Chondrocyte (in vitro differentiated cells): Measurements from ENCODE around the gene SUSD1. TPM values are rescaled to one million over a fixed set of nuclear protein-coding genes. Genes with fewer than 3 reads are reported as not detected.
A peak's percentile ranks its signal among the peaks of the same experiment; 100 is the strongest.

Source experiments
- DNase-seq: peaks from one replicate; pipeline ENCODE4 v3.0.0; 2021; ENCODE audit warnings: mixed read lengths, low spot score
- H3K27ac Mint-ChIP-seq: one replicate; pipeline ENCODE4 v1.8.0; 2021; ENCODE audit warnings: mild to moderate bottlenecking, moderate library complexity, mixed read lengths; ENCODE audit not compliant: unreplicated experiment
- H3K27me3 Mint-ChIP-seq: 2 replicates; pipeline ENCODE4 v1.8.0; 2021; ENCODE audit warnings: low read depth, mixed read lengths
- H3K36me3 Mint-ChIP-seq: 2 replicates; pipeline ENCODE4 v1.8.0; 2021; ENCODE audit warnings: low read depth, mixed read lengths
- H3K4me1 Mint-ChIP-seq: 2 replicates; pipeline ENCODE4 v1.8.0; 2021; ENCODE audit warnings: low read depth, mild to moderate bottlenecking, mixed read lengths
- H3K4me3 Mint-ChIP-seq: one replicate; pipeline ENCODE4 v1.8.0; 2021; ENCODE audit warnings: mild to moderate bottlenecking, moderate library complexity, mixed read lengths; ENCODE audit not compliant: unreplicated experiment
- H3K9me3 Mint-ChIP-seq: 2 replicates; pipeline ENCODE4 v1.8.0; 2021; ENCODE audit warnings: low read depth, mixed read lengths
- total RNA-seq: library from RNA; stranded (reverse); gene quantifications from 3 replicates; pipeline ENCODE4 v1.2.1, GENCODE V29; 2021
- TF ChIP-seq, protein P1 (sequence below): fragments of 200-600 bp; sonication (generic); IDR thresholded peaks from 2 replicates; pipeline ENCODE4 v1.5.0; 2021; ENCODE audit warnings: antibody characterized with exemption, mild to moderate bottlenecking, moderate library complexity

SUSD1 gene
- total RNA-seq, 1 donor from 2014 or later, result 29.6 TPM

DNA sequence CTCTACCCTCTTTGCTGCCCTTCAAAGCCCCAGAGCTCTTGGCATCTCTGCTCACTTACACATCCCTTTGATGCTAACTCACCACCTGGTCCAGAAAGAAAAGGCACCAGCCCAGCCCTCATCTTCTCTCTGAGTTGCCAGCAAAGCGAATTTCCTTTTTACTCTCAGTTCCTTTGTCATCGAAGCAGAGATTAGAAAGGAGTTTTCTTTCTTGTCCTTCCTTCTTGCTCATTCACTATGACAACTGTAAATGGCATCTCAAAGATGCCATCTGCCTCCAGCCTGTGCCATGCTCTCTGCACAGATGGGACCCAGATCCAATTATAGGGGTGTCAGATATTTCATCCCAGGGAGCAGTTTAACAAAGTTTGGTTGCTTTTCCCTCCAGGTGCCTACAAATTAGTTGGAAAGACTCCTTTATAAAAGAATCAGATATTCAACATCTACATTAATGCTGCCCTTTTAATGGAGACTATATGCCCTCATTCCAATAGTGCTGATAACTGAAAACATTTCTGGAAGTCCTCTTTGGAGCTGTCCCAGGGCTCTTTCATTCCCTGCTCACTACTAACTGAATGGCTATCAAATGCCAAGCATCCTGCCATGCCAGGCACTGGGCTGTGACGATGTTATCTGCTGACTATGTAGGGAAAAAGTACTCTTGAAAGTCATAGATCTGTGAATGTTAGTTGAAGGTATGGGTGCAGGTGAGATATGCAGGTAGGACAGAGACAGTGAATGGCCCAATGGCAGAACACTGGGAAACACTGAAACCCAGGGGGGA lies 58.9 kb downstream of the SUSD1 start:
- DNase-seq, result no peak
- Mint-ChIP-seq H3K27ac (no peak overlapping the region), H3K36me3 (peaks cover 12% of the 10 kb centered on the region), H3K4me1 (peaks cover 15% of the 10 kb centered on the region), H3K9me3 (no peaks in the 10 kb centered on the region), H3K27me3 (no peaks in the 10 kb centered on the region), H3K4me3 (no peak overlapping the region)
- TF ChIP-seq, protein P1, sequence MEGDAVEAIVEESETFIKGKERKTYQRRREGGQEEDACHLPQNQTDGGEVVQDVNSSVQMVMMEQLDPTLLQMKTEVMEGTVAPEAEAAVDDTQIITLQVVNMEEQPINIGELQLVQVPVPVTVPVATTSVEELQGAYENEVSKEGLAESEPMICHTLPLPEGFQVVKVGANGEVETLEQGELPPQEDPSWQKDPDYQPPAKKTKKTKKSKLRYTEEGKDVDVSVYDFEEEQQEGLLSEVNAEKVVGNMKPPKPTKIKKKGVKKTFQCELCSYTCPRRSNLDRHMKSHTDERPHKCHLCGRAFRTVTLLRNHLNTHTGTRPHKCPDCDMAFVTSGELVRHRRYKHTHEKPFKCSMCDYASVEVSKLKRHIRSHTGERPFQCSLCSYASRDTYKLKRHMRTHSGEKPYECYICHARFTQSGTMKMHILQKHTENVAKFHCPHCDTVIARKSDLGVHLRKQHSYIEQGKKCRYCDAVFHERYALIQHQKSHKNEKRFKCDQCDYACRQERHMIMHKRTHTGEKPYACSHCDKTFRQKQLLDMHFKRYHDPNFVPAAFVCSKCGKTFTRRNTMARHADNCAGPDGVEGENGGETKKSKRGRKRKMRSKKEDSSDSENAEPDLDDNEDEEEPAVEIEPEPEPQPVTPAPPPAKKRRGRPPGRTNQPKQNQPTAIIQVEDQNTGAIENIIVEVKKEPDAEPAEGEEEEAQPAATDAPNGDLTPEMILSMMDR, result no peak

GRCh38 chr9:112115109-112115508 lies 60.0 kb downstream of the SUSD1 start:
- Mint-ChIP-seq H3K36me3 (peaks cover 10% of the 10 kb centered on the region), H3K4me3 (no peak overlapping the region)

GRCh38 chr9:112112941-112113681 lies 62.0 kb downstream of the SUSD1 start:
- H3K27me3 Mint-ChIP-seq, result no peaks in the 10 kb centered on the region
- H3K4me3 Mint-ChIP-seq, result no peak overlapping the region
- H3K36me3 Mint-ChIP-seq, result peaks cover 4% of the 10 kb centered on the region
- H3K9me3 Mint-ChIP-seq, result no peaks in the 10 kb centered on the region
- H3K4me1 Mint-ChIP-seq, result peaks cover 15% of the 10 kb centered on the region
- H3K27ac Mint-ChIP-seq, result peak overlapping the region; percentile 95
- DNase-seq, result no peak
- TF ChIP-seq, protein P1, result peak; percentile 74

More at GRCh38 chr9:112115109-112115508, 60.0 kb downstream of the SUSD1 start:
- no peak for DNase-seq
- peaks cover 15% of the 10 kb centered on the region for H3K4me1 Mint-ChIP-seq
- TF ChIP-seq, protein P1, result no peak
- no peak overlapping the region for H3K27ac Mint-ChIP-seq
- no peaks in the 10 kb centered on the region for H3K27me3 Mint-ChIP-seq
- no peaks in the 10 kb centered on the region for H3K9me3 Mint-ChIP-seq

- H3K4me3 Mint-ChIP-seq, result no peak overlapping the region
- no peak for DNase-seq
- H3K27ac Mint-ChIP-seq, result peak overlapping the region; percentile 95
Observed at GRCh38 chr9:112112519-112112918, 62.6 kb downstream of the SUSD1 start.

GRCh38 chr9:112111461-112111860 lies 63.6 kb downstream of the SUSD1 start:
- Mint-ChIP-seq H3K4me3 (no peak overlapping the region), H3K9me3 (no peaks in the 10 kb centered on the region), H3K27ac (no peak overlapping the region), H3K27me3 (no peaks in the 10 kb centered on the region), H3K36me3 (peaks cover 5% of the 10 kb centered on the region), H3K4me1 (peaks cover 19% of the 10 kb centered on the region)
- DNase-seq, result no peak
- TF ChIP-seq, protein P1, result no peak

More at GRCh38 chr9:112112519-112112918, 62.6 kb downstream of the SUSD1 start:
- Mint-ChIP-seq H3K36me3 (peaks cover 4% of the 10 kb centered on the region), H3K27me3 (no peaks in the 10 kb centered on the region), H3K9me3 (no peaks in the 10 kb centered on the region), H3K4me1 (peaks cover 15% of the 10 kb centered on the region)
- TF ChIP-seq, protein P1, result no peak
